ENCODE measurements around the gene GHRL.

The GHRL gene

GRCh38 chr3:10335190-10335738 is 42.5 kb upstream of the GHRL start:
- Histone ChIP-seq H3K27me3 (peaks cover 3% of the 10 kb centered on the region), H3K9me3 (no peaks in the 10 kb centered on the region), H3K4me3 (ENCODE audit: low read depth in 1 of 2, low read length in 1 of 2) (no peak overlapping the region), H3K4me1 (ENCODE audit: control insufficient read depth in 1 of 2, insufficient read depth in 1 of 2, low read depth in 1 of 2, low read length in 1 of 2) (no peaks in the 10 kb centered on the region), H3K27ac (no peak overlapping the region), H3K36me3 (no peaks in the 10 kb centered on the region)
- TF ChIP-seq CTCF (IDR thresholded peaks at IDR 0.05) = no peak

- Histone ChIP-seq H3K27me3 (peaks cover 11% of the 10 kb centered on the region), H3K4me1 (ENCODE audit: control insufficient read depth in 1 of 2, insufficient read depth in 1 of 2, low read depth in 1 of 2, low read length in 1 of 2) (no peaks in the 10 kb centered on the region), H3K27ac (no peak overlapping the region), H3K4me3 (ENCODE audit: low read depth in 1 of 2, low read length in 1 of 2) (no peak overlapping the region), H3K9me3 (no peaks in the 10 kb centered on the region), H3K36me3 (no peaks in the 10 kb centered on the region)
- no peak for TF ChIP-seq CTCF (IDR thresholded peaks at IDR 0.05)
Observed at GRCh38 chr3:10334459-10334858, 41.7 kb upstream of the GHRL start.

DNA sequence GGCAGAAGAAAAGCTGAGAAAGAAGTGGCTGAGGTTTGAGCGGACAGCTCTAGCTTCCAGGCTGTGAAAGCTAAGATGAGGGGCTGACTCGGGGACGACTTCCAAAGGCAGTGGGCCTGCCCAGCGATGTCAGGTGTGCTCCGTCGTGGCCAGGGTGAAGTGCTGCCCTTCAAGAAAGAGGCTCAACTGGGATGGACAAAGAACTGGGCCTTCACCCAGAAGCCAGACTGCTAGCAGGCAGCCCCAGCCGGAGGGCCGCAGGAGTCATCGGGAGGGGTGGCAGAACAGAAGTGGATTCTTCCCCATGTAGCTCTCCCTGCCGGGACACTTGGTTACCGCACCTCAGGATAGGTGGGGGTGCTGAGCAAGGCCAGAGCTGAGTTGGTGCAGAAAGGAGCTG is 41.3 kb upstream of the GHRL start:
- Histone ChIP-seq H3K36me3 (no peaks in the 10 kb centered on the region), H3K4me3 (ENCODE audit: low read depth in 1 of 2, low read length in 1 of 2) (no peak overlapping the region), H3K27ac (no peak overlapping the region), H3K27me3 (peaks cover 16% of the 10 kb centered on the region), H3K9me3 (no peaks in the 10 kb centered on the region), H3K4me1 (ENCODE audit: control insufficient read depth in 1 of 2, insufficient read depth in 1 of 2, low read depth in 1 of 2, low read length in 1 of 2) (no peaks in the 10 kb centered on the region)
- no peak for TF ChIP-seq CTCF (IDR thresholded peaks at IDR 0.05)

- no peak for TF ChIP-seq CTCF (IDR thresholded peaks at IDR 0.05)
- no peaks in the 10 kb centered on the region for H3K4me1 ChIP-seq (ENCODE audit: control insufficient read depth in 1 of 2, insufficient read depth in 1 of 2, low read depth in 1 of 2, low read length in 1 of 2)
- peaks cover 23% of the 10 kb centered on the region for H3K27me3 ChIP-seq
- no peaks in the 10 kb centered on the region for H3K36me3 ChIP-seq
- no peak overlapping the region for H3K27ac ChIP-seq
- no peaks in the 10 kb centered on the region for H3K9me3 ChIP-seq
- H3K4me3 ChIP-seq (ENCODE audit: low read depth in 1 of 2, low read length in 1 of 2) = no peak overlapping the region
Observed at GRCh38 chr3:10333349-10333650, 40.6 kb upstream of the GHRL start.

- H3K27ac ChIP-seq = no peak overlapping the region
- no peak for TF ChIP-seq CTCF (IDR thresholded peaks at IDR 0.05)
- H3K4me3 ChIP-seq (ENCODE audit: low read depth in 1 of 2, low read length in 1 of 2) = no peak overlapping the region
- H3K36me3 ChIP-seq = no peaks in the 10 kb centered on the region
- no peaks in the 10 kb centered on the region for H3K9me3 ChIP-seq
- peaks cover 29% of the 10 kb centered on the region for H3K27me3 ChIP-seq
- no peaks in the 10 kb centered on the region for H3K4me1 ChIP-seq (ENCODE audit: control insufficient read depth in 1 of 2, insufficient read depth in 1 of 2, low read depth in 1 of 2, low read length in 1 of 2)
Observed at GRCh38 chr3:10332481-10333348, 40.0 kb upstream of the GHRL start.

Measured in neutrophil (primary cell).